ENCODE data around the gene PRKG1.

Gene PRKG1

GRCh38 chr10:51079766-51080165 lies 5.5 kb downstream of the PRKG1 start:
- no peak for DNase-seq (ENCODE audit: low spot score)
- TF ChIP-seq CTCF (IDR thresholded peaks at IDR 0.05; ENCODE audit: extremely low read depth, insufficient read depth, missing control alignments), result no peak
- in situ Hi-C loops (cut with MboI; ENCODE audit: low pct_unique_long_range_greater_than_20kb, low sequenced_read_pairs, unreplicated experiment), result no loop called here

GRCh38 chr10:51080311-51081006 lies 6.2 kb downstream of the PRKG1 start:
- in situ Hi-C loops (cut with MboI; ENCODE audit: low pct_unique_long_range_greater_than_20kb, low sequenced_read_pairs, unreplicated experiment), result no loop called here
- no peak for DNase-seq (ENCODE audit: low spot score)
- no peak for TF ChIP-seq CTCF (IDR thresholded peaks at IDR 0.05; ENCODE audit: extremely low read depth, insufficient read depth, missing control alignments)

GRCh38 chr10:51082857-51083256 lies 8.6 kb downstream of the PRKG1 start:
- TF ChIP-seq CTCF (IDR thresholded peaks at IDR 0.05; ENCODE audit: extremely low read depth, insufficient read depth, missing control alignments), result no peak
- in situ Hi-C loops (cut with MboI; ENCODE audit: low pct_unique_long_range_greater_than_20kb, low sequenced_read_pairs, unreplicated experiment), result no loop called here

GRCh38 chr10:51083356-51083853 lies 9.1 kb downstream of the PRKG1 start:
- DNase-seq (ENCODE audit: low spot score), result no peak
- in situ Hi-C loops (cut with MboI; ENCODE audit: low pct_unique_long_range_greater_than_20kb, low sequenced_read_pairs, unreplicated experiment), result no loop called here

More at GRCh38 chr10:51082857-51083256, 8.6 kb downstream of the PRKG1 start:
- DNase-seq (ENCODE audit: low spot score), result no peak

GRCh38 chr10:51085204-51085603 lies 10.9 kb downstream of the PRKG1 start:
- in situ Hi-C loops (cut with MboI; ENCODE audit: low pct_unique_long_range_greater_than_20kb, low sequenced_read_pairs, unreplicated experiment), result no loop called here
- no peak for TF ChIP-seq CTCF (IDR thresholded peaks at IDR 0.05; ENCODE audit: extremely low read depth, insufficient read depth, missing control alignments)
- no peak for DNase-seq (ENCODE audit: low spot score)

More at GRCh38 chr10:51083356-51083853, 9.1 kb downstream of the PRKG1 start:
- TF ChIP-seq CTCF (IDR thresholded peaks at IDR 0.05; ENCODE audit: extremely low read depth, insufficient read depth, missing control alignments), result no peak

- no peak for DNase-seq (ENCODE audit: low spot score)
- TF ChIP-seq CTCF (IDR thresholded peaks at IDR 0.05; ENCODE audit: extremely low read depth, insufficient read depth, missing control alignments), result no peak
- in situ Hi-C loops (cut with MboI; ENCODE audit: low pct_unique_long_range_greater_than_20kb, low sequenced_read_pairs, unreplicated experiment), result no loop called here
Measured at GRCh38 chr10:51086710-51087109, 12.4 kb downstream of the PRKG1 start.
